Urothelium cell line (cell line): ENCODE data around the gene MCCD1.
A peak's percentile ranks its signal among the peaks of the same experiment; 100 is the strongest.
"Not testable (repeated sequence)": the region's sequence is repeated elsewhere in the genome, so short reads cannot be mapped to it uniquely, and the experiment has no call there.

ENCODE experiments used
- DNase-seq: peaks from one replicate; pipeline ENCODE4 v3.0.0; 2011; ENCODE audit warnings: low spot score, mixed read lengths
- FAIRE-seq: peaks from 2 replicates; lab custom pipeline; 2011; peaks lifted over from hg19 to GRCh38; lab: Jason Lieb, UNC

The MCCD1 gene

GRCh38 chr6:31541059-31541657 is 12.4 kb downstream of the MCCD1 start:
- no peak for DNase-seq
- no peak for FAIRE-seq

GRCh38 chr6:31541658-31542521 is 13.1 kb downstream of the MCCD1 start, which contains the start of gene DDX39B:
Gene DDX39B (minus strand): TSS chr6:31542003. CDS start chr6:31540532, 1,471 bp downstream.
- FAIRE-seq (no peak), DNase-seq (peak; percentile 97)

- no peak for DNase-seq
- FAIRE-seq = no peak
Measured at GRCh38 chr6:31543639-31544038, 14.9 kb downstream of the MCCD1 start.

DNA sequence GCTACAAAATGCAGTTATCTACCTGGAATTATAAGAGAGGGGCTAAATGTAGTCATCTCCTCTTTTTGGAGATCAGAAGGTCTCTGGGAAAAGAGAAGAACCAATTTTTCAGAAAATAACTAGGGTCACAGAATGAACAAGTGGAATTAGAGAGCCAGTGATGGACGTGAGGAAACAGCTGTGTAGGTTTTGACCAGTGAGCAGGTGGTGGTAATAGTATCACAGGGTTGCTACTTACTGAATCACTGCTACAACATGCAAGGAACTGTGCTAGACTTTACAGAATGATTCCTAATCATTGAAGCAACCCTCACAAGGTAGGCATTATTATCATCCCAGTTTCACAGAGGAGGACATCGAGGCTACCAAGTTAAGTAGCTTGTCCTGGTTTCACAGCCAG is 15.9 kb downstream of the MCCD1 start:
- no peak for FAIRE-seq
- DNase-seq = no peak

GRCh38 chr6:31545291-31545690 is 16.5 kb downstream of the MCCD1 start:
- DNase-seq (no peak), FAIRE-seq (no peak)

- no peak for FAIRE-seq
Measured at GRCh38 chr6:31546339-31546957, 17.7 kb downstream of the MCCD1 start, which contains the start of gene ATP6V1G2. Gene ATP6V1G2 (minus strand): TSS chr6:31546608. CDS start chr6:31546559, 49 bp downstream.

GRCh38 chr6:31546958-31547726 is 18.4 kb downstream of the MCCD1 start, which contains the start of gene NFKBIL1:
Gene NFKBIL1 (plus strand): TSS chr6:31547608. CDS start chr6:31547695, 87 bp downstream.
- DNase-seq = peak; percentile 93
- FAIRE-seq = no peak

More at GRCh38 chr6:31546339-31546957, 17.7 kb downstream of the MCCD1 start, which contains the start of gene ATP6V1G2:
- DNase-seq = peak; percentile 84

GRCh38 chr6:31547727-31548543 is 19.2 kb downstream of the MCCD1 start:
- DNase-seq (no peak), FAIRE-seq (no peak)

DNA sequence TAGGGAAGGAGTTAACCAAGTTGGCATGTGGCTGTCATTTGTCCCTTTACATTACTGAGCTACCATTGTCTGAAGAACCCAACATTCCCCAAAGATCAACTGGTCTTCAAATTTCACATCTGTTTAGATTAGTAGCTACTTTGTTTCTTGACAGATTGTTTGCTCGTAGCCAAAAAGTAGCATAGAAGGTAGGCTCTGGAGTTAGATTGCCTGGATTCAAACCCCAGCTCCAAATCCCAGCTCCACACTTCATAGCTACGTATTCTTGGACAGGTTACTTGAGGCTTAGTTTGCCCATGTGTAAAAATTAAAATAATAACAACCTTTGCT is 19.7 kb downstream of the MCCD1 start:
- FAIRE-seq (no peak), DNase-seq (no peak)

- not testable (repeated sequence) for DNase-seq, FAIRE-seq
Measured at GRCh38 chr6:31551371-31551770, 22.6 kb downstream of the MCCD1 start.

GRCh38 chr6:31556307-31556706 is 27.5 kb downstream of the MCCD1 start:
- no peak for FAIRE-seq

DNA sequence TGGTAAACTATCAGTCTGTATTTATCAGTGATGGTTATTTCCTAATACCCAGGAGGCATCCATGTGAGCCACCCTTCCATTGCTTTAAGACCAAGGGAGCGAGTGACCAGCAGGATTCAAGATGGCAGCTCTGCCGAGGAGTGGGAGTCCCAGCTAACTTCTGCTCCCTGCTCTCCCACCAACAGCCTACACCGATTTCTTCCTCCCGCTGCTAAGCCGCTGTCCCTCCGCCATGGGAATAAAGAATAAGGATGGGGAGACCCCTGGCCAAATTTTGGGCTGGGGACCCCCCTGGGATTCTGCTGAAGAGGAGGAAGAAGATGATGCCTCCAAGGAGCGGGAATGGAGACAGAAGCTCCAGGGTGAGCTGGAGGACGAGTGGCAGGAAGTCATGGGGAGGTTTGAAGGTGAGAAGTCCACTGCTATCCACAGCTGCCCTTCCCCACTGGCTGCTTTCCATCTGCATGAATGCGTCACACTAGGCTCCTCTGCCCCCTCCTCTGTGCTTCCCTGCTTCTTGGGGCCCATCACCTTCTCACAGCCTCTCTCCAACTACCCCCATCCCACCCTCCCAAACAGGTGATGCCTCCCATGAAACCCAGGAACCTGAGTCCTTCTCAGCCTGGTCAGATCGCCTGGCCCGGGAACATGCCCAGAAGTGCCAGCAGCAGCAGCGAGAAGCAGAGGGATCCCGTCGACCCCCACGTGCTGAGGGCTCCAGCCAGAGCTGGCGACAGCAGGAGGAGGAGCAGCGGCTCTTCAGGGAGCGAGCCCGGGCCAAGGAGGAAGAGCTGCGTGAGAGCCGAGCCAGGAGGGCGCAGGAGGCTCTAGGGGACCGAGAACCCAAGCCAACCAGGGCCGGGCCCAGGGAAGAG is 28.9 kb downstream of the MCCD1 start:
- FAIRE-seq (no peak), DNase-seq (no peak)

More at GRCh38 chr6:31556307-31556706, 27.5 kb downstream of the MCCD1 start:
- DNase-seq = no peak

GRCh38 chr6:31558318-31558625 is 29.5 kb downstream of the MCCD1 start:
- FAIRE-seq (no peak), DNase-seq (no peak)

DNA sequence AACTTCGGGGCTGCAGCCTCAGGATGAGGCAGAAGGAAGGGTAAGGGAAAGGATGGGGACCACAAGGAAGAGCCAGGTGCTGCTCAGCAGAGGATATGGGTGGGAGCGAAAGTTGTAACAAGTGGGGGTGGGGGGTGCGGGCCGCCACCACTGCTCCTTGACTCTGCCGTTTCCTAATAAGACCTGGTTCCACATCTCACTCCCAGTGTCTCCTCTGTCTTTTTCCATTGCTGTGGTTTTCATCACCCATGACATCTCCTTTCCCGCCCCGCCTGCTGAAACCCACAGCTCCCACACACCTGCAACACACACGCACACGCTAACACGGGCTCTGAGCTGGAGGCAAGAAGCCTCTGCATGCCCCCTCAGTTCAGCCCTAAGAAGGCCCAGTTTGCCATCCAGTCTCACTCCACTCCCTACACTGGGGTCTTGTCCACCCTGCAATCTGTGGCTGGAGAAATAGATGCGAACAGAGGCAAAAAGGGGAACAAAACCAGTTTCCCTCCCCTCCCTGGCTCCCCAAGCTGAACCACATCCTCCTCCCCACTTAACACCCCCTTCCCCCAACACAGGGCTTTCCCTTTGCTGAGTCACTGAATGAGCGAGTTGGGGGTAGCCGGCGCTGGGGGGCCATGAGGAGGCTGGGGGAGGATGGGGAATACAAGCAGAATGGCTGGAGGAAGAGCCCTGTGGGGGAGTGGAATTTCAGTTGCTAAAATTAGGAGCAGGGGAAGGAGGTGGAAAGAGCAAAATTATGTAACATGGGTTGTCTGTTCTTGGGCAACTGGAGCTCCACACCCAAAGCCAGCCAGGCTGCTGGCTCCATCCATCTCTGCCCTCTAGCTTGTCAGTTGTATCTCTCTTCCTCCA is 30.1 kb downstream of the MCCD1 start:
- DNase-seq (no peak), FAIRE-seq (no peak)

- DNase-seq = no peak
- no peak for FAIRE-seq
Measured at GRCh38 chr6:31559606-31559957, 30.8 kb downstream of the MCCD1 start.

GRCh38 chr6:31559958-31560696 is 31.4 kb downstream of the MCCD1 start:
- DNase-seq = peak; percentile 75
- FAIRE-seq = no peak

DNA sequence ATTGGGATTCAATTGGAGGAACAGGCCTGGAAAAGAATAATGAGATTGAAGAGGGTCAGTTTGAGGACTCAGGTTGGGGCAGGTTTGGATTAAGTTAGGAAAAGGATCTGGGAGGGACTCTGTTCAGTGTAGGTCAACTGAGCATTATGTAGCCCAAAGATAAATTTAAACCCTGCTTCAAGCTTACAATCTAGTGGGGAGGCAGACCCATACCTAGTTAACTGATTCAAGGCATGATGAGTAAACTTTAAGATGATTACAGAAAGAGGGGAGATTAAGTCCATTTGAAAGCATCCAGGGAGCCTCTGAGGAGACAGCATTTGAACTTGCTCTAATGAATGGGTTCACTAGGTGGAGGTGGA is 31.9 kb downstream of the MCCD1 start:
- FAIRE-seq (no peak), DNase-seq (no peak)
